GM19239 (cell line): ENCODE results near the gene PPP1R14C.
"Not testable (repeated sequence)": the region's sequence is repeated elsewhere in the genome, so short reads cannot be mapped to it uniquely, and the experiment has no call there.

Experiments
- DNase-seq: peaks from one replicate; pipeline ENCODE4 v3.0.0; 2011; ENCODE audit warnings: low spot score; ENCODE audit not compliant: insufficient read length
- FAIRE-seq: peaks from 2 replicates; lab custom pipeline; 2011; peaks lifted over from hg19 to GRCh38; lab: Jason Lieb, UNC

PPP1R14C gene

DNA sequence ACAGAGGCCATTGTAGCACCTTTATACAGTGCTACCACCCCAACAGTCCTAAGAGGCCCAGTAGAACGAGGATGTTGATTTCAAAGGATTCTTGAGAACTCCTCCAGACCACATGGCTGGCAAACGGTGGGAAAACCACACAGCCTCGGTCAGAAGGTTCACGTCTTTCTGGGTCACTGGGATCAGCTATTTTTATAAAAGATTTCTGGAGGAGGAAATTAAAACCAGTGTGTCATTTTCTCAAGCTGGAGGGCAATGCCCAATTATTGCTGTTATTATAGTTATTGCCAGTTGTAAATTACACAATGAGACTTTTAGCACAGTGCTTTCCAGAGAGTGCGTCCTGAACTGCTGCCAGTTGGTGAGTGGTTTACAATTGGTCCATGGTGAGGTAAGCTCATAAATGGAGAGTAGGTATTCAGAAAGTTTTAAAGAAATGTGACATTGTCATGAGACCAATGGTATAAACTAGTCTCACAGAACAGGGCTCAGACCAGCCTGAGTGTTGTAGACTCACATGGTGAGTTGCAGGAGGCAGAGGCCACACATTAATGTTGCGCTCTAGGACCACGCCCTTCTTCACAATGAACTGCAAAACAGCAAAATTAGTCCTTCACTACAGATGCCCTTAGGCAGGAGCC is 8.4 kb upstream of the PPP1R14C start:
- FAIRE-seq: no peak
- DNase-seq: no peak

DNA sequence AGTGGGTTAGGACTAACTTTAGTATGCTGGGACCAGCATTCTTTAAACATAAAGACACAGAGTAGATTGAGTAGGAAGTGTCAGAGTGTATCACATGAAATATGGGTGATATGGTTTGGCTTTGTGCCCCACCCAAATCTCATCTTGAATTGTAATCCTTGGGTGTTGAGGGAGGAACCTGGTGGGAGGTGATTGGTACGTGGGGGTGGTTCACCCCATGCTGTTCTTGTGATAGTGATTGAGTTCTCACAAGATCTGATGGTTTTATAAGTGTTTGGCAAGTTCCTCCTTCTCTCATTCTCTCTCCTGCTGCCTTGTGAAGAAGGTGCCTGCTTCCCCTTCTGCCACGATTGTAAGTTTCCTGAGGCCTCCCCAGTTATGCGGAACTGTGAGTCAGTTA is 5.1 kb upstream of the PPP1R14C start:
- not testable (repeated sequence) for FAIRE-seq, DNase-seq

DNA sequence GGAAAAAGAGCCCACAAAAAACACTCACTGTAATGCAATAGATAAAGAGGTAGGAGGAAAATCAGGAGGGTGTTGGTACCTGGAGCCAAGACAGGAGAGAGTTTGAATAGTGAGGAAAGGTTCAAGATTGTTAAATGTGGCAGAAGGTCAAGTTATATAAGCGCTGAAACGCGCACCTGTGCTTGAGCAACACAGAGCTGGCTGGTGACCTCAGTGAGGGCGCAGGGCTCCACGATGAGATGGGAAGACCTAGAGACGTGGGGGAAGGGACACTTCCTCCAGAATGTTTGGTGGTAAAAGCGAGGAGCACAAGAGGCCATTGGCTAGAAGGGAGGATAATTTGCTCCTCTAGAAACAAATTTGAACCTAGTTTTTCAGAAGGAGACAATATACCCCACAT is 4.2 kb upstream of the PPP1R14C start:
- DNase-seq: no peak
- no peak for FAIRE-seq

DNA sequence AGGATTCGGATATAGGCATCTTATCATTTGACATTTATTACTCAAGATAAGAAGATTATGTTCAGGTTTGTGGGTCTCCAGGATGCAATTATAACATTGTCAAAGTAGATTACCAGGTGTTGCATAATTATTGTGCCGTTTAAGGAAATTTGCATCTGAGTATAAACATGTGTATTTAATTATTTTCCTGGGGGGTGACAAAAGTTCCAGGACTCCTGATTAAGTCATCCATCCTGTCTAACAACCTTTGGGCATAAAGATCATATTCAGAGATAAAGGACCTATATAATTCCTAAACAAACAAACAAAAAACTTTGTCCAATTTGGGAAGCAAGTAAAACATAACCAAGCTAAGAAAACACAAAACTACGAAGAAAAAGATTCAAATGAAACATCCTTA is 3.3 kb upstream of the PPP1R14C start:
- FAIRE-seq (no peak), DNase-seq (no peak)

DNA sequence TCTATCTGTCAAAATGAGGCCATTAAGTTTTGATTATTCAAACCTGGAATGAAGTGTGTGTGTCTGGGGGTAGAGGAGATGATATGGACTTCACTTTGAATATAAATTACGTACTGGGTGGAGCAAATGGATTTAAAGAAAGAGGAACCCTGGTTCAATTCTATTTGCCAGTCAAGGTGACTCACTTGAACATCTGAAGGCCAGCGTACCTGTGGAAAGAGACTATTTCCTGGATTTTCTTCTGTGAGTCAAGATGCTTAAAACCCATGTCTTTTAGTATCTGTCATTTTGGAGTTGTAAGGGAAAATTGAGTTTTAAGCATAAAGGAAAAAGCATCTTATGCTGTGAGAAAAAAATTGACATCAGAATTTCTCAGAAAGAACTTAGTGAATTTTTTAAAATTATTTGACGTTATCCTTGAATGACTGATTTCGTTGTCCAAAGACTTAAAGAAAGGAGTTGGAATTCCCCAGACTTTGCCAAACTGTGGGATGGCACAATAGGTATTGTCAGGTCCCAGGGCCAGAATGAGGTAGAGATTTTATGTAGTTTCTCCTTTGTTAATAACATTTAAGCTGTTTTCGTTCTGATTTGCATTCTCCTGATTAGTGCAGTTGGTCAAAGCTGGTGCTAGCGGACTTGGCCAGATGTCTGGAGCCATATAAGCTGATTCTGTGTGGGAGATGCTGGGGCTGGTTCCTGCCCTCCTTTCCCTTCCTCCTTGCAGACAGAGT is 2.4 kb upstream of the PPP1R14C start:
- FAIRE-seq: no peak
- no peak for DNase-seq

DNA sequence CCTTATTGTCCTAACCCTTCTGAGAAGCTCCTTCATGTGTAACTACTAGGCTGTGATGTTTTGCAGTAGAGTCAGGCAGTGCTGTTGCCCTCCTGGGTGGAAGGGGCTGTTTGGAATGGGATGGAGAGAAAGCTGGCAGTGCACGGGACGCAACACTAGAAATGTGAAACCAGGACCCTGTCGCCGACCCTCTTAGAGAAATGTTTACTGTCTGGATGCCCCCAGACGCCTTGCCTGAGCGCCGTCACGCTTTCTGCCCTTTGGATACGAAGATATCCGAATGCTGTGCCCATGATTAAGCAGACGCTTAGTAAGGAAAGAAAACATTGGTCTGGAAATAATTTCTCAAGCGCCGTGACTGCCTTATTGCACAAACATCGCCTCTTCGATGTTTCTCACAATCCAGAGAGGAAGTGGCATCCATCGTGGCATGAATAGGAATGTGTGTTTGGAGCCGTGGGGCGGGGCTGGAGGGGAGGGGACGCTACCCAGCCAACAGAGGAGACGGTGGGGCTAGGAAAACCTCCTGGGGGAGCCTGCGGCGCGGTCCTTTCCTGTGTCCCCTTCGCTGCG is 661 bp upstream of the PPP1R14C start:
- no peak for DNase-seq
- no peak for FAIRE-seq

DNA sequence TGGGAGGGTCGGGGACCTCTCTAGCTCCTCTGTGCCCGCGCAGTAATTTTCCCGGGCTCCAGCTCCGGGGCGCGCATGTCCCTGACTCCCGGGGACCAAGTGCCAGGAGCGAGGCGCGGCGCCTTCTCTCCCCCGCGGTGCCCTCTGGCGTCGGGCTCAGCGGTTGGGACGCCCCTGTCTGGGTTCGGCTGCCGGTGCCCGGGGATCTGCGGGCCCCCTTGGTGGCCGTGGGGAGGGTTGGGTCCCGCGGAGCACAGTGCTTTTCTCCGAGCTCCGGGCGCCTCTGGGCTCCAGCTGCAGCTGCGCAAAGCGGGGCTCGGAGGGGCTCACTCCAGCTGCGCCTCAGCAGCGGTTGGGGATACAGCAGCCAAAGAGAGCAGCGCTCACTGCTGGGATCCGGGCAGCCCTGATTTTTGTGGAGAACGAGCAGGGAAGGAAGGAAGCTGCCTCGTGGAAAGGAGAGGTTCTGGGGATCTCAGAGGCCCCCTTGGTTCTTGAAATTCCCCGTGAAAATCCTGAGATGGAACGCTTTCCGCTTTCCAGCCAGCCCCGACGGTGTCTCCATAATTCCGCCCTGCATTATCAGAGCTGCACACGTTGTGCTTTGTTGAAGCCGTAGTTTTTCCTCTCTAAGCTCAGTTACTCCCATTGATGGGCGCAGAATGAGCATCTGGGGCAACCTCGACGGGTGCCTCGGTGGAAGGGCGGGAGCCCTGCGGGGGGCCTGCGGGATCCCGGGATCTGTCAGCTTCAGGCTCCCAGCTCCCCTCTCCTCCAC is 861 bp downstream of the PPP1R14C start:
- DNase-seq: no peak
- no peak for FAIRE-seq

DNA sequence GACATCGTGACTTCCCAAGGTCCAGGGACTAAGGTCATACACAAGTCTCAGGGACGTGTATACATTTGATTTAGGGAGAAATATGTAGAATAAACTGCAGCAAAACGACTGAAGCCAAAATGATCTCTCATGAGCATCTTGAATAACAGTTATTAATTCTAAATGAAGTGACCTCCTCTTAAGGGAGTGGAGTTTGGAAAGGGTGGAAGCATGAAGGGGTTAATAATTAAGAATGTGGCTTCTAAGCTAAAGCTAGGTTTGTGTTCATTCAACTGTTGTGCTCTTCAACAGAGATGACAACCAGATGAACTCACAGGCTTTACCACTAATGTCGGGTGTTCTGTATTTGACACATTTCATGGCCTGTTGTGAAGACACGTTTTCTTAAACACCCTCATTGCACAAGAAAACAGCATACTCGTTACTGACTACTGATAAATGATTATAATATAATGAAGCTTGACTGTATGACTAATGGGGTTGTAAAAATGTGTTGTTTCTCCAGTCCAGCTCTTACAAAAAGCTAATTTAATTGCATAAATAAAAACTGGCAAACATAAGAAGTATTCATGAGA is 1.5 kb downstream of the PPP1R14C start:
- FAIRE-seq: no peak
- DNase-seq: no peak

DNA sequence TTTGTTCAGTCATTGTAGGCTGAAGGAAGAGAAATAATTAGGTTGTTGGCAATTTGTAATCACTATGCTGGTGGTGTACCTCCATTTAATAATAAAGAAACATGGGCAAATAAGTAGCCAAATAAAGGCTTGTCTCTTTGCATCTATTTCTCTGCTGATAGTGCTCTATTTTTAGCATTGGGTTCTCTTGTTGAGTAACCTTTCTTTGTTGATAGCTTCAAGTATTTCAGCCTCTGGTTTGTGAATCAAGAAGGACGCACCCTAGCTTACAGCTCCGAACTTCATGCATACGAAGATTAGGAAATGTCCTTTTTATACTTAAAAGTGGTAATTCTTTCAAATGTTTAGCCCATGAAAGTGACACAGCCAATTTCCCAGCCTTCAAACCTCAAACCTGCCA is 2.6 kb downstream of the PPP1R14C start:
- DNase-seq (no peak), FAIRE-seq (no peak)

DNA sequence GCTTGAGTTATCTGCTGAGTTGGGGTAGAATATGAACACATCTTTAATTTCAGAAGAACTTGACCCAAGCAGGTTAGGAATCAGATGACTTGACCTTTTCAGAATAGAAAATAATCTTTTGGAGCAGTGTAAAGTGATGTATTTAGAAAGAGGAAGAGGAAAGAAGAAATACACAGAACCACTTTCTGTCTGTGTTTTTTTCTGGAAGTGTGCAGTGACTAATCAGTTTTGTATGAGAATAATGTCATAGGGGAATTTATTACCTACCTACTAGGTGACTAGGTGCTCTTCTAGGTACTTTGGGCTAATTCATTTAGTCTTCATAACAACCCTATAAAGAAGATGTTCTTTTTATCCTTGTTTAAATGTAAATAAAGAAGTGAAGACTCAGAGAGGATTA is 3.0 kb downstream of the PPP1R14C start:
- no peak for FAIRE-seq
- no peak for DNase-seq

DNA sequence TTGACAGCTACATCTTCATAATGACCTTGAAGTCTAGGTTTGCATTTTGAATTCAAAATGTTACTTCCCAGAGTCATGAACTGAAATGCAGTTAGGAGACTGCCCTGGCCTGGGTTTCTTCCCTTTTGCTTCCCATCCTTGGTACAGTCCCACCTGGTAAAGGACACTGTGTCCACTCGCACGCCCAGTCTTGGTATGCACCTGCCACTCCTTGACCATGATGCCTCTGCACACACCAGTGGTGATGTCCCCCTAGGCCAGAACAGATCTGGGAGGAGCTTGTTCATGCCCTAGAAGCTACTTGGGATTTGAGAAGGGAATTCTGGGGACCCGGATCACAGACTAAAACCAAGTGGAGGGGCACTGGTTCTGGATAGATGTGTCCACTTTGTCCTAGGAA is 3.6 kb downstream of the PPP1R14C start:
- FAIRE-seq (no peak), DNase-seq (no peak)

DNA sequence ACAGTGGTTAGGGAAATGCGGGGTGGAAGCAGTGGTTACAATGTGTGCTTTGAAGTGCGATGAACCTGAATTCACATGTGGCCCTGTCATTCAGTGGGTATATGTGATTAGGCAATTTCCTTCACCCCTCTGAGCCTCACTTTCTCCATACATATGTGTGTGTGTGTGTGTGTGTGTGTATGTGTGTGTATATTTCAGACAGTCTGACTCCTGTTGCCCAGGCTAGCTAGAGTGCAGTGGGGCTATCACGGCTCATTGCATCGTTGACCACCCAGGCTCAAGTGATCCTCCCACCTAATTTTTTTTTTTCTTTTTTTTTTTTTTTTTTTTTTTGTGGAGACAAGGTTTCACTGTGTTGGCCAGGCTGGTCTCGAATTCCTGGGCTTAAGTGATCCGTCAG is 6.3 kb downstream of the PPP1R14C start:
- FAIRE-seq (no peak), DNase-seq (no peak)

DNA sequence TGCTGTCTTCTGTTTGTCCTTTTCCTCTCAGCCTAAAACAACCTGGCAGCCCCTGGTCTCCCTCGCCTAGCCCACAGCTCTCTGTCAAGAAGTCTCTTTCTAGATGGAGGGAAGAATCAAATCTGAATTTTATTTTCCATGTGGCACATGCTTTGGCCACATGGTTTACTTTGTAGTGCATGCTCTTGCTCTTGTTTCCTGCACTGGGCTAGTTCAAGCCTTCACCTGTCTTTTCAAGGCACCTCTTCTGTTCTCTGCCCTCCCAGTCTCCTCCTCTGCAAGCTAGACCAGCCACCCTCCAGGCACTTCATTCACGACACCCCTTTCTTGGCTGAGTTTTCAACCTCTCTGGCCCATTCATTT is 7.6 kb downstream of the PPP1R14C start:
- DNase-seq (no peak), FAIRE-seq (no peak)

DNA sequence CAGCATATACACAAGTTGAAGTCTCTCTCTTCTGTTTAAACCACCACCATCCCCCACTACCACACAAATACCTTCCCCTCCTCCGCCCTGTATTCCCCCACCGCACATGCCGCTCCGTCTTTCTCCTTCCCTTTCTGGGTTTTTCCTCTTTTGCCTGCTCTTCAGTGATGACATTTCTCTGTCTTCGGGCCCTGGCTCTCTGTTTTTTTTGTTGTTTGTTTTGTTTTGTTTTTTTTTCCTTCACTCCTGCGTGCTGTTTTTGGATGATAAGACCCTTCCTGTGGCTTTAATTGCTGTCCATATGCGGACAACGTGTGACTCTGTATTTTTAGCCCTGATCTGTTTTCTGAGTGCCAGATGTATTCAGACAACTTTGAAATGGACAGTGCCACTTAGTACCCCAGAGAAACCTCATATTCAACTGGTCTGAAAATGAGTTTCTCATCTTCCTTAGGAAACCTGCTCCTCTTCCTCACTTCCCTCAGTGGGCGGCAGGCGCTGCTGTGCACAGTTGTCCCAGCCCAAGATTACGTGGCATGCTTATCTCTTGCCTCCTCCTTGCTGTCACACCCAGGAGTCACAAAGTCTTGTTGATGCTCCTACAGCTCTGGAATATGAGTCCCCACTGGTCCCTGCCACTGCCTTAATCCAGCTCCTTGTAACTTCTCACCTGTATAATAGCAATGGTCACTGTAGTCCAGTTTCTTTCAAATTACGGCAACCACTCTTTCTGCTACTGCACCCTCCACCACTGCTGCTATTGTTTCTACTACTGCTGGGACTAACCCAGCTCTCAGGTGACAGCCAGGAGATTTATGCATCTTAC is 8.2 kb downstream of the PPP1R14C start:
- FAIRE-seq (no peak), DNase-seq (no peak)

DNA sequence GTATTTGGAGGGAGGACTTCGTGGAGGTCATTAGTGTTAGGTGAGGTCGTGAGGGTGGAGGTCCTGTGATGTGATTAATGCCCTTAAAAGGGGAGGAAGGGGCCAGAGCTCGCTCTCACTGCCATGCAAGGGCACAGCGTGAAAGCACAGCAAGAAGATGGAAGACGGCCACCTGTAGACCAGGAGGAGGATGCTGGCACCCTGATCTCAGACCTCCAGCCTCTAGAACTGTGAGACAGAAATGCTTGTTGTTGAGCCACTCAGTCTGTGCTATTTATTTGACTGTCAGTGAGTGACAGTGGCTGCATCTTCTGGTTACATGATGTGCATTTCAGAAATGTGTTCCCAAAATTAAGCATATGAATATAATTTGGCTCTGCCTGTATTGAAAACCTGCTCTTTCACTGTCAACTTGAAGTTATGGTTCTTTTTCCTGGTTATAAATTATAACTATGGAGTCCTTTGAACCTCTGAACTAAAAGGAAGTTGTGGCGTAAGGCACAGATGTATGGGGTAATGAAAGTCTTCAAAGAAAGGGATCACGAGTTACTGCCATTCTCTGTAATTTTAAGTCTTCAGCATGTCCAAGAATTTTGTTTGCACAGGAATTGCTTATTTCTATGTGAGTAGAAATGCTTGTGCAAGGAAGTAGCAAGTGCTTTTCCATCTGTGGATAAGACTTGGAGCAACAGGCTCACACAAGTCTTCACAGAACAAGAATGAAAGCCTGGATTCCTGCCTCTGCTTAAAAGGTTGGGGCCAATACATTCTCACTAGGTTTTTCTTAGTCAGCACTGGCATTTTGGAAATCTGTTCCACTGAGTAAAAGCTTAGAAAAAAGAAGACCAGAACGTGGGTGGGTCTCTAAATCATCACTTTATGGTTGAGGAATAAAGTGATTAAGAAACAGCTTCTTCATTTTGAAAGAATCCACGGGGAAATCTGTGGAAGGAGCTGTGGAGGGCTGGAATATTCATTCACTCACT is 10.3 kb downstream of the PPP1R14C start:
- DNase-seq: no peak
- no peak for FAIRE-seq

DNA sequence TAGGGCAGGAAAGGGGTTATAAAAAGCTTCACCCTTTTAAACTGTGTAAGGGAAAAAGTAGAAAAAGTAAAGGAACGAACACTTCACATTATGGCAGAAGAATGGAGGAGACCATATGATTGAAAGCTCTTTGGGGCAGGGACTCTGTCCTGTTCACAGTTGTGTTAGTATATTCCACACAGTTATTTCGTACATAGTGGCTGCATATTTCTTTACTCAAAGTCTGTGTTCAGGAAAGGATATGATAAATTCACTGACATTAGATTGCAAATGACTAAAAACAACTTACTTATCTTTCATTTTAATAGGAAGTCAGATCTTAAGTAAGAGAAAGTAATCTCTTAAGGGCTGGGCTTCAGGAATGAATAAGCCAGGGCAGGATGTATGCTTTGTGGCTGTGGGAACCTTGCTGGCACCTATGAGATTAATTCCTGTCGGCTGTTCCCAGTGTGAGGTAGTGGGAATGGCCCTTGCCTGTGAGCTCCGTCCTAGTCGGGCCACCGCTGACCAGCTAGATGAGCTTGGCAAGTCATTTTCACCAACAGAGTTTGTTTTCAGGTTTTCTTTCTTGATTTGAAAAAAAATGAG is 11.2 kb downstream of the PPP1R14C start:
- FAIRE-seq (no peak), DNase-seq (no peak)

DNA sequence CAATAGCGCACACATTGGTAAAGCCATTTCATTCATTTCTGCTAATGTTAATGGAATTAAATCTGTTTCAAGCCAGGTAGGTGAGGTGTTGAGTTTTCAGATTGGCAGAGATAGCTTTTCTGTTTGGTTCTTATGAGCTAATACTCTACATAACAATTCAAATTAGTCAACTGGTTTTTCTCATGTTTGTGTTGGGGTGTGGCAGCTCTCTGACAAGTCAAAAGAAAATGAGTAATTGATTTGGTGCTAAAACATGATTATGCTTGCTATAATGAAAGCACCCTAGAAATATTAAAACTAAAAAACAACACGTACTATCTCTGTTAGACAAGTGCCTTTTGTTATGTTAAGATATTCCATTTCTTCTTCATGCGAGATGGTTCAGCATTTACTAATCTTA is 13.6 kb downstream of the PPP1R14C start:
- DNase-seq: no peak

DNA sequence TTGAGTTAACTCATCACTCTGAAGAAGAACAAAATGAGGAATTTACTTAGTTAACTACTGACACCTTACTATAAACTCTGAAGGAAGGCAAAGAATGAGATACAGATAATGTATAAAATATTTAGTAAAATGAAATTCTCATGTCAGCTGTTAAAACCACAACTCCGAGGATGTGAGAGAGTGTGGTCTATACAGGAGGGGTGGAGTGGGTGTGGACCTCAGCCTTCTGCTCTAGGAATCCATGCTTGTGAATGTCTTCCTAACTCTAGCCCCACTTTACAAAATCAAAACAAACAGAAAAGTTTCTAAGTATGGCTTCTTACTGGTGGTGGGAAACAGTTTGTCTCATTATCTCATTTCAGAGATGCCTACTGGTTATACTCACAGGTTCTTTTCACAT is 14.2 kb downstream of the PPP1R14C start:
- FAIRE-seq: no peak
- no peak for DNase-seq

More for the DNA sequence above, 13.6 kb downstream of the PPP1R14C start:
- FAIRE-seq: no peak
